GM23338 (cell line): ENCODE data around the gene DEXI. TPM values are rescaled to one million over a fixed set of nuclear protein-coding genes. Genes with fewer than 3 reads are reported as not detected.

ENCODE experiments used
- ATAC-seq: fragments of 200-7000 bp; cut with Tn5 transposase; 3 replicates; pipeline ENCODE4 v1.9.1; 2020
- DNase-seq: peaks from one replicate; pipeline ENCODE4 v3.0.0-alpha.2; 2015; ENCODE audit warnings: low spot score
- H2AFZ ChIP-seq: fragments of 200-600 bp; sonication (generic); 2 replicates; pipeline ENCODE4 v1.8.0; 2016; ENCODE audit warnings: antibody characterized with exemption, mild to moderate bottlenecking, moderate library complexity
- H3F3A ChIP-seq: fragments of 200-600 bp; sonication (generic); replicated peaks from 2 replicates; pipeline ENCODE4 v1.8.0; 2017; ENCODE audit warnings: antibody characterized with exemption, mixed run types, low read depth
- H3K27ac ChIP-seq: fragments of 200-600 bp; sonication (generic); 2 replicates; pipeline ENCODE4 v1.6.1; 2016; ENCODE audit warnings: low read depth
- H3K27me3 ChIP-seq: fragments of 200-600 bp; sonication (generic); 2 replicates; pipeline ENCODE4 v1.8.0; 2016; ENCODE audit warnings: mild to moderate bottlenecking, mixed run types, moderate library complexity; ENCODE audit not compliant: insufficient read depth
- H3K36me3 ChIP-seq: fragments of 200-600 bp; sonication (generic); 2 replicates; pipeline ENCODE4 v1.8.0; 2016; ENCODE audit warnings: mild to moderate bottlenecking; ENCODE audit not compliant: insufficient read depth
- H3K4me1 ChIP-seq: fragments of 200-600 bp; sonication (generic); 2 replicates; pipeline ENCODE4 v1.8.0; 2016; ENCODE audit warnings: mild to moderate bottlenecking, moderate library complexity; ENCODE audit not compliant: insufficient read depth
- H3K4me2 ChIP-seq: fragments of 200-600 bp; sonication (generic); 2 replicates; pipeline ENCODE4 v1.7.1; 2017; ENCODE audit warnings: mixed run types
- H3K4me3 ChIP-seq: fragments of 200-600 bp; sonication (generic); 2 replicates; pipeline ENCODE4 v1.6.1; 2016; ENCODE audit warnings: mixed run types
- H3K79me2 ChIP-seq: fragments of 200-600 bp; sonication (generic); replicated peaks from 2 replicates; pipeline ENCODE4 v1.8.0; 2017; ENCODE audit warnings: mild to moderate bottlenecking; ENCODE audit not compliant: insufficient read depth
- H3K9me2 ChIP-seq: fragments of 200-600 bp; sonication (generic); 2 replicates; pipeline ENCODE4 v1.8.0; 2017; ENCODE audit not compliant: insufficient read depth
- H4K20me1 ChIP-seq: fragments of 200-600 bp; sonication (generic); replicated peaks from 2 replicates; pipeline ENCODE4 v1.8.0; 2017; ENCODE audit warnings: mild to moderate bottlenecking; ENCODE audit not compliant: insufficient read depth
- H3K27ac Mint-ChIP-seq: 2 replicates; pipeline ENCODE4 v1.8.0; 2020; ENCODE audit warnings: inconsistent platforms, mild to moderate bottlenecking, moderate library complexity, mixed read lengths
- H3K27me3 Mint-ChIP-seq: 3 replicates; pipeline ENCODE4 v1.8.0; 2022; ENCODE audit warnings: low read depth, mild to moderate bottlenecking, moderate library complexity, mixed read lengths, inconsistent platforms; ENCODE audit not compliant: insufficient read depth, poor library complexity
- H3K36me3 Mint-ChIP-seq: 3 replicates; pipeline ENCODE4 v1.8.0; 2021; ENCODE audit warnings: low read depth, mild to moderate bottlenecking, inconsistent platforms, moderate library complexity, mixed read lengths
- H3K4me1 Mint-ChIP-seq: 3 replicates; pipeline ENCODE4 v1.8.0; 2020; ENCODE audit warnings: mild to moderate bottlenecking, inconsistent platforms, mixed read lengths
- H3K4me3 Mint-ChIP-seq: 3 replicates; pipeline ENCODE4 v1.8.0; 2021; ENCODE audit warnings: moderate library complexity, mild to moderate bottlenecking, inconsistent platforms, mixed read lengths
- H3K9me3 Mint-ChIP-seq: 3 replicates; pipeline ENCODE4 v1.8.0; 2020; ENCODE audit warnings: moderate library complexity, mild to moderate bottlenecking, inconsistent platforms, mixed read lengths
- CREB1 ChIP-seq: fragments of 250-450 bp; sonication (Bioruptor Pico); IDR thresholded peaks from 2 replicates; pipeline ENCODE4 v1.5.0; 2020; ENCODE audit warnings: low read depth, mild to moderate bottlenecking, moderate library complexity
- CTCF ChIP-seq, 2 experiments: fragments of 200-600 bp in 1 of 2; sonication (generic) in 1 of 2; conservative IDR thresholded peaks; 2 replicates each; pipeline versions ENCODE4 v1.5.1 to v1.6.1; 2016 to 2017; ENCODE audit warnings: antibody characterized with exemption in 2 of 2, low read depth in 2 of 2, mild to moderate bottlenecking in 2 of 2, moderate library complexity in 1 of 2
- ETS1 ChIP-seq: IDR thresholded peaks from 2 replicates; pipeline ENCODE4 v1.6.1; 2016; ENCODE audit warnings: antibody characterized with exemption
- EZH2 ChIP-seq: fragments of 200-600 bp; sonication (generic); IDR thresholded peaks from one replicate; pipeline ENCODE4 v1.8.0; 2017; ENCODE audit warnings: antibody characterized with exemption, mild to moderate bottlenecking, low read depth; ENCODE audit not compliant: unreplicated experiment
- JUNB ChIP-seq: IDR thresholded peaks from one replicate; pipeline ENCODE4 v1.6.1; 2016; ENCODE audit warnings: antibody characterized with exemption; ENCODE audit not compliant: unreplicated experiment
- POLR2AphosphoS5 ChIP-seq: IDR thresholded peaks from 2 replicates; pipeline ENCODE4 v1.6.1; 2016; ENCODE audit warnings: antibody characterized with exemption, low read depth
- STAT1 ChIP-seq: IDR thresholded peaks from one replicate; pipeline ENCODE4 v1.6.1; 2016; ENCODE audit warnings: antibody characterized with exemption; ENCODE audit not compliant: unreplicated experiment
- ZNF331 ChIP-seq: fragments of 250-450 bp; sonication (Bioruptor Pico); IDR thresholded peaks from 2 replicates; pipeline ENCODE4 v1.5.0; 2020; ENCODE audit warnings: low read depth, mild to moderate bottlenecking, moderate library complexity
- polyA plus RNA-seq: library from polyadenylated mRNA; unstranded; fragments of >200 nt; fragmentation: Nextera tagmentation; extraction: Ambion mirVana; gene quantifications from 2 replicates; pipeline ENCODE4 v1.2.1, GENCODE V29; 2016
- total RNA-seq: library from RNA; depleted of rRNA; stranded (reverse); fragments of >200 nt; shearing (Covaris generic); gene quantifications from 2 replicates; pipeline ENCODE4 v1.2.3, GENCODE V29; 2014
- TF ChIP-seq, protein P1 (sequence below): fragments of 250-450 bp; sonication (Bioruptor Pico); IDR thresholded peaks from 2 replicates; pipeline ENCODE4 v1.5.0; 2020; ENCODE audit warnings: mild to moderate bottlenecking, moderate library complexity

DEXI gene
- total and polyA plus RNA-seq, 2 experiments from 2014 or later = 26.5 to 58.2 TPM

- TF ChIP-seq, protein P1, sequence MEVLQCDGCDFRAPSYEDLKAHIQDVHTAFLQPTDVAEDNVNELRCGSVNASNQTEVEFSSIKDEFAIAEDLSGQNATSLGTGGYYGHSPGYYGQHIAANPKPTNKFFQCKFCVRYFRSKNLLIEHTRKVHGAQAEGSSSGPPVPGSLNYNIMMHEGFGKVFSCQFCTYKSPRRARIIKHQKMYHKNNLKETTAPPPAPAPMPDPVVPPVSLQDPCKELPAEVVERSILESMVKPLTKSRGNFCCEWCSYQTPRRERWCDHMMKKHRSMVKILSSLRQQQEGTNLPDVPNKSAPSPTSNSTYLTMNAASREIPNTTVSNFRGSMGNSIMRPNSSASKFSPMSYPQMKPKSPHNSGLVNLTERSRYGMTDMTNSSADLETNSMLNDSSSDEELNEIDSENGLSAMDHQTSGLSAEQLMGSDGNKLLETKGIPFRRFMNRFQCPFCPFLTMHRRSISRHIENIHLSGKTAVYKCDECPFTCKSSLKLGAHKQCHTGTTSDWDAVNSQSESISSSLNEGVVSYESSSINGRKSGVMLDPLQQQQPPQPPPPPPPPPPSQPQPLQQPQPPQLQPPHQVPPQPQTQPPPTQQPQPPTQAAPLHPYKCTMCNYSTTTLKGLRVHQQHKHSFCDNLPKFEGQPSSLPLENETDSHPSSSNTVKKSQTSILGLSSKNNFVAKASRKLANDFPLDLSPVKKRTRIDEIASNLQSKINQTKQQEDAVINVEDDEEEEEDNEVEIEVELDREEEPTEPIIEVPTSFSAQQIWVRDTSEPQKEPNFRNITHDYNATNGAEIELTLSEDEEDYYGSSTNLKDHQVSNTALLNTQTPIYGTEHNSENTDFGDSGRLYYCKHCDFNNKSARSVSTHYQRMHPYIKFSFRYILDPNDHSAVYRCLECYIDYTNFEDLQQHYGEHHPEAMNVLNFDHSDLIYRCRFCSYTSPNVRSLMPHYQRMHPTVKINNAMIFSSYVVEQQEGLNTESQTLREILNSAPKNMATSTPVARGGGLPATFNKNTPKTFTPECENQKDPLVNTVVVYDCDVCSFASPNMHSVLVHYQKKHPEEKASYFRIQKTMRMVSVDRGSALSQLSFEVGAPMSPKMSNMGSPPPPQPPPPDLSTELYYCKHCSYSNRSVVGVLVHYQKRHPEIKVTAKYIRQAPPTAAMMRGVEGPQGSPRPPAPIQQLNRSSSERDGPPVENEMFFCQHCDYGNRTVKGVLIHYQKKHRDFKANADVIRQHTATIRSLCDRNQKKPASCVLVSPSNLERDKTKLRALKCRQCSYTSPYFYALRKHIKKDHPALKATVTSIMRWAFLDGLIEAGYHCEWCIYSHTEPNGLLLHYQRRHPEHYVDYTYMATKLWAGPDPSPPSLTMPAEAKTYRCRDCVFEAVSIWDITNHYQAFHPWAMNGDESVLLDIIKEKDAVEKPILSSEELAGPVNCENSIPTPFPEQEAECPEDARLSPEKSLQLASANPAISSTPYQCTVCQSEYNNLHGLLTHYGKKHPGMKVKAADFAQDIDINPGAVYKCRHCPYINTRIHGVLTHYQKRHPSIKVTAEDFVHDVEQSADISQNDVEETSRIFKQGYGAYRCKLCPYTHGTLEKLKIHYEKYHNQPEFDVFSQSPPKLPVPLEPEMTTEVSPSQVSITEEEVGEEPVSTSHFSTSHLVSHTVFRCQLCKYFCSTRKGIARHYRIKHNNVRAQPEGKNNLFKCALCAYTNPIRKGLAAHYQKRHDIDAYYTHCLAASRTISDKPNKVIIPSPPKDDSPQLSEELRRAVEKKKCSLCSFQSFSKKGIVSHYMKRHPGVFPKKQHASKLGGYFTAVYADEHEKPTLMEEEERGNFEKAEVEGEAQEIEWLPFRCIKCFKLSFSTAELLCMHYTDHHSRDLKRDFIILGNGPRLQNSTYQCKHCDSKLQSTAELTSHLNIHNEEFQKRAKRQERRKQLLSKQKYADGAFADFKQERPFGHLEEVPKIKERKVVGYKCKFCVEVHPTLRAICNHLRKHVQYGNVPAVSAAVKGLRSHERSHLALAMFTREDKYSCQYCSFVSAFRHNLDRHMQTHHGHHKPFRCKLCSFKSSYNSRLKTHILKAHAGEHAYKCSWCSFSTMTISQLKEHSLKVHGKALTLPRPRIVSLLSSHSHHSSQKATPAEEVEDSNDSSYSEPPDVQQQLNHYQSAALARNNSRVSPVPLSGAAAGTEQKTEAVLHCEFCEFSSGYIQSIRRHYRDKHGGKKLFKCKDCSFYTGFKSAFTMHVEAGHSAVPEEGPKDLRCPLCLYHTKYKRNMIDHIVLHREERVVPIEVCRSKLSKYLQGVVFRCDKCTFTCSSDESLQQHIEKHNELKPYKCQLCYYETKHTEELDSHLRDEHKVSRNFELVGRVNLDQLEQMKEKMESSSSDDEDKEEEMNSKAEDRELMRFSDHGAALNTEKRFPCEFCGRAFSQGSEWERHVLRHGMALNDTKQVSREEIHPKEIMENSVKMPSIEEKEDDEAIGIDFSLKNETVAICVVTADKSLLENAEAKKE (CRISPR knock-in tag) = no peak
- no peak for TF ChIP-seq EZH2
- no peak for TF ChIP-seq ETS1
- TF ChIP-seq STAT1 = no peak
- TF ChIP-seq CREB1 (CRISPR knock-in tag) = no peak
- no peak for TF ChIP-seq POLR2AphosphoS5
- TF ChIP-seq JUNB = no peak
Observed at GRCh38 chr16:10961231-10961630, 19.0 kb upstream of the DEXI start (continued).

- peaks cover 9% of the 10 kb centered on the region; the same call in 1 of the 2 replicates for H3K79me2 ChIP-seq
- Mint-ChIP-seq H3K9me3 (no peaks in the 10 kb centered on the region), H3K36me3 (peaks cover 11% of the 10 kb centered on the region; the same call in 1 of the 3 replicates), H3K4me3 (no peak overlapping the region), H3K27me3 (peaks cover 1% of the 10 kb centered on the region), H3K4me1 (peaks cover 1% of the 10 kb centered on the region), H3K27ac (no peak overlapping the region)
- H3K4me1 ChIP-seq = no peaks in the 10 kb centered on the region
- H3K36me3 ChIP-seq = no peaks in the 10 kb centered on the region
- no peak overlapping the region for H2AFZ ChIP-seq
- no peak overlapping the region for H3K4me3 ChIP-seq
- H3K9me2 ChIP-seq = no peaks in the 10 kb centered on the region
- H3K27ac ChIP-seq = no peak overlapping the region
- no peak overlapping the region for H3K4me2 ChIP-seq
- no peak for ATAC-seq
- DNase-seq = no peak
- no peaks in the 10 kb centered on the region for H3F3A ChIP-seq
- no peaks in the 10 kb centered on the region for H3K27me3 ChIP-seq
- no peaks in the 10 kb centered on the region for H4K20me1 ChIP-seq
- TF ChIP-seq CREB1 (CRISPR knock-in tag) (no peak), CTCF (conservative IDR thresholded peaks at IDR 0.05; ENCODE audit: low read depth in 2 of 2) (no peak), POLR2AphosphoS5 (no peak), ZNF331 (CRISPR knock-in tag) (no peak)
Observed at GRCh38 chr16:10959161-10959560, 16.9 kb upstream of the DEXI start.
